Left lobe of liver (tissue), 2 donors: ENCODE measurements around the gene ADM2. TPM values are rescaled to one million over a fixed set of nuclear protein-coding genes. Genes with fewer than 3 reads are reported as not detected.

Experiments used
- ATAC-seq: fragments of 200-7000 bp; cut with Tn5 transposase; one replicate; pipeline ENCODE4 v1.9.1; 2020; ENCODE audit warnings: mild to moderate bottlenecking, moderate library complexity
- DNase-seq: peaks from one replicate; pipeline ENCODE4 v3.0.0-alpha.2; 2020; ENCODE audit warnings: low spot score
- total RNA-seq: library from RNA; stranded (reverse); gene quantifications from one replicate; pipeline ENCODE4 v1.2.1, GENCODE V29; 2021
- donor health status: DM: no; HTN: no; CAD: no; lungs with moderate emphysema.
- donor health status: DM: no; HTN: yes; CAD: no.

ADM2 gene
- total RNA-seq, 1 donor from 2014 or later, result 1.3 TPM

DNA sequence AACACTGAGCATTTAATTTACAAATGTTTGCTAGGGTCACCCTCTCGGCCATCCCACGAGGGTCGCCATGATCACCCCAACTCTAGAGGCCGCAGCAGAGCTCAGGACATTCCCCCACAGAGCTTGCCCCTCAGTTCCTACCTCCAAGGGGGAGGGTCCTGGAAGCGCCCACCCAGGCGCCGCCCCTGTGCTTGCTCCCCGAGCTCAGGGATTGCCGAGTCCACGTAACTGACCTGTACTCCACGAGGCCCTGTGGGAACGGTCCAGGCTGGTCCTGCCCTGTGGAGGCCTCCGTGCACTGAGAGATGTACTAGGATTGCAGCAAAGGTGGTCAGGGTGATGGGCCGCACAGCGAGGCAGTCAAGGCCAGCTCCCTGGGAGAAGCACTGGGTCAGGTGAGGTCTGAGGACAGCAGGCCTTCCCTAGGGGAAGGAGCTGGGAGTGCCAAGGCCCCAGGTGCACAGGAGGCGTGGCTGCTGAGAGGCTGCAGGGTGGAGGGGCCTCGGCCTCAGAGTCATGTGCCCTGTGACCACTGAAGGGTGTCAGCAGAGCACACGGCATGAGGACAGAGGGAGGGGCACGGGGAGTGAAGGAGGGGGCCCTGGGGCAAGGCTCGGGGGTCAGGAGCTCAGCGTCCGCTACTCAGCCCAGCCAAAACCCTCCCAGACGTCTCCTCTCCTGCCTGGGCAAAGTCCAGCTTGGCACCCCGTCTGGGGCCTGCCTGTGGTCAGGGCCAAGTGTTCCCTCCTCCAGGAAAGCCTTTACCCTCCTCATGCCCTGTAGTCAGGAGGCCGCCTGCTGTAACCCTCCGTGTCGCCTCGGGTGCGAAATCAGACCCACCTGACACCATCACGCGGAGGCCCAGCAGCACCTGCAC is 2.9 kb downstream of the ADM2 start:
- DNase-seq (no peak), ATAC-seq (no peak)

DNA sequence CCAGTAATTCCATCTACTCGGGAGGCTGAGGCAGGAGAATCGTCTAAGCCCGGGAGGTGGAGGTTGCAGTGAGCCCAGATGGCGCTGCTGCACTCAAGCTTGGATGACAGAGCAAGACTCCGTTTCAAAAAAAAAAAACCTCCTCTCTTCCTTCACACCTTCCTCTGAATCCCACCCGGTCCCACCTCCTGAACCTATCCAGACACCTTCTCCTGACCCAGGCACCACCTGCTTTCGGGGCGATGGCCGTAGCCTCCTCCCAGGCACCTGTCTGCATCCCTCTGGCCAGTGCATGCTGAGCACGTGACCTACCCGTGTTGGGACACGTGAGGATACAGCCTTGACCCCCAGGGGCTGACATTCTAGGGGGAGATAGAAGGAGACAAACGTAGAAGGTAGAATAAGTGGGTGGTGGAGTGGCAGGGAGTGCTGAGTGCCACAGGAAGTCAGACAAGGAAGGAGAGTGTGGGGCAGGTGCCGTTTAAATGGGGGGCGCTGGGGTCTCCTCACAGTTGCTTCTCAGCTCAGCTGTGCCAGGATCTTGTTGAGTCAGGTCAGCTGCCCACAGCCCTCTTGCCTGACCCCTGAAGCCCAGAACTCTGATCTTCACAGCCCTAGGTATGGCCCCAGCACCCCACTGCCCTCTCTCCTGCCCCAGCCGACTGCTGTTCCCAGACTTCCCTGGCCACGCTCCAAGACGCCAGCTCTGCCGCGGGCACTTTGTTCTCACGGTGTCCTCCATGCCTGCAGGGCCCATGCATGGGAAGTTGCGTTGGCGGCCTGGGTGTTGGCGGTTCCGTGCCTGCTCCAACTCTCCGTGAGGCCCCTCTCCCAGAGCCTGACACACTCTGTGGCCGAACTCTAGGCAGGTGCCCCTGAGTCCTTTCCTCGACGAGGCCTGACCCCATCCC is 4.1 kb downstream of the ADM2 start:
- DNase-seq (peak; percentile 78), ATAC-seq (peak; percentile 69)

DNA sequence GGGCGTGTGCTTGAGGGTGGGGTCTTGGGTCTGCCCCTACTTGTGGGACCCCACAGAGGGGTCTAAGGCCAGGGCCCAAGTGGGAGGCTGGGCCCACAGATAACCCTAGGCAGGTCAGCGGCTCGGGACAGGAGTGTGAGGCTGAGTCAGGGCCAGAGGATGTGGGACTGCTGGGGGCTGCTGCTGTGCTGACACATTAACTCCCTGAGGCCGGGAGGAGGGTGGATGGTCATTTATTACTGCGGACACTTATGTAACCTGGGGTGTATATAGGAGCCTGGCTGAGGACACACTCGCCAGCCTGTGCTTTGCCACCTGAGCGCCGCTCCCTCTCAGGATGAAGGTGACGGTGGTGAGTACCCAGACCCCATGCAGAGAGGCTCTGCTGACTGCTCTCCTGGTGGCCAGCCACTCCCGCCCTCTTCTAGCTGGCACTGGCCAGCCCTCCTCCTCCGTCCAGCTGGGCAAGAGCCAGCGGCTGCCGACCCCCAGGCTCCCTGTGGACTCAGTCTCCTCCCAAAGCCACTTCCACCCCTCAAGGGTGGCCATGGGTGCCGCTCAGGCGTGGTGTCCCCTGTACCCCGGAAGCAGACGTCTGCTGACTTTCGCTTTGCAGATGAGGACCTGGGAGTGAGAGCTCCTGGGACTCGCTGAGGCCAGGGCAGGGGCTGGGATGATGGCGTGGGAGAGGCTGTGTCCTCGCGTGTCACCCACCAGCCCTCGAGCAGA is 5.4 kb downstream of the ADM2 start, which contains the start of gene MIOX:
TSS of gene MIOX (plus strand) at position 299 of the 729 bp plus-strand sequence. CDS start at position 338, 39 bp downstream.
- ATAC-seq (no peak), DNase-seq (no peak)

DNA sequence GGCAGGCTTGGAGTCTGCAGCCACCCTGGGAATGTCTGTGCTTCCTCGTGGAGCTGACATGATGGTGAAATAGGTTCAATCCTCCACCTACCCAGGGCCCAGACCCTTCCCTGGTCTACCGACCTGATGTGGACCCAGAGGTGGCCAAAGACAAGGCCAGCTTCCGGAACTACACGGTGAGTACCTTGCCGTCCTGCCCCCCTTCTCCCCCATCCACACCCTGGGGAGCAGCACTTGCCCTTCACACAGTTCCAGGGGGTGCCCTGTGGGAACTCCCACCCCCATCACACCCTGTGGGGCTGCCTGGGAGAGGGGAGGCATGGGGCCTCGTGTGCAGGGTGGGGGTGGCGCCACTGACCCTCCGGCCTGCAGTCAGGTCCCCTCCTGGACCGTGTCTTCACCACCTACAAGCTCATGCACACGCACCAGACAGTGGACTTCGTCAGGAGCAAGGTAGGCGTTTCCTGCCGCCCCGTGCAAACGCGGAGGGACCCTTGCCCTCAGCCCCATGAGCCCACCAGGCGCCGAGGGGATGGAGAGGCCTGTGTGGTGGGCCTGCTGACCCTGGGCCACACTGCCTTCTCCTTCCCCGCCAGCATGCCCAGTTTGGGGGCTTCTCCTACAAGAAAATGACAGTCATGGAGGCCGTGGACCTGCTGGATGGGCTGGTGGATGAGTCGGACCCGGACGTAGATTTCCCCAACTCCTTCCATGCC is 6.1 kb downstream of the ADM2 start:
- ATAC-seq, result no peak
- DNase-seq, result no peak

DNA sequence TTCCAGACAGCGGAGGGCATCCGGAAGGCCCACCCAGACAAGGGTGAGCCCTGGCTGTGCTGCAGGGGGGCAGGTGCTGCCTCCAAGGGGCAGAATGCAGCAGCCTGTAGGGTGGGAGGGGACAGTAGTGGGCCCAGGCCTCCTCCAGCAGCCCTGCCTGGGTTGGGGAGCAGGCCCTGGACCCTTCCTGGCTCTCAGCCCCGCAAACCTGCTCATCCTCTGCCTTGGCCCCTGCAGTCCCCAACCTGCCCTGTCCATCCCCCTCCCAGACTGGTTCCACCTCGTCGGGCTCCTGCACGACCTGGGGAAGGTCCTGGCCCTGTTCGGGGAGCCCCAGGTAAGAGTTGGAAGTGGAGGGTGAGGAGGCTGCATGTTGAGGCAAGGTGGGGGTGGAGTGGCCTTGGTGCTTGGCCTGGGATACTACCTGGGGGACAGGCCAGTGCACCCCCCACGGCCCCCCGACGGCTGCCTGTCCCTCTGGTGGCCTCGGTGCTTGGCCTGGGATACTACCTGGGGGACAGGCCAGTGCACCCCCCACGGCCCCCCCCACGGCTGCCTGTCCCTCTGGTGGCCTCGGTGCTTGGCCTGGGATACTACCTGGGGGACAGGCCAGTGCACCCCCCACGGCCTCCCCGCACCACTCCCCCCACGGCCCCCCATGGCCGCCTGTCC is 6.8 kb downstream of the ADM2 start:
- no peak for DNase-seq
- ATAC-seq, result no peak

DNA sequence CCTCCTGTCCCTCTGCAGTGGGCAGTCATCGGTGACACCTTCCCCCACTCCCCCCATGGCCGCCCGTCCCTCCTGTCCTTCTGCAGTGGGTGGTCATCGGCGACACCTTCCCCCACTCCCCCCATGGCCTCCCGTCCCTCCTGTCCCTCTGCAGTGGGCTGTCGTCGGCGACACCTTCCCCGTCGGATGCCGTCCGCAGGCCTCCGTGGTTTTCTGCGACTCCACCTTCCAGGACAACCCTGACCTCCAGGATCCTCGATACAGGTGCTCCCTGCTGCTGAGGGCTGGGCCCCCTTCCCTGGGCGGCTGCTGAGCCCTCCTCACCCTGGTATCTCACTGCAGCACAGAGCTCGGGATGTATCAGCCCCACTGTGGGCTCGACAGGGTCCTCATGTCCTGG is 7.5 kb downstream of the ADM2 start:
- no peak for DNase-seq

DNA sequence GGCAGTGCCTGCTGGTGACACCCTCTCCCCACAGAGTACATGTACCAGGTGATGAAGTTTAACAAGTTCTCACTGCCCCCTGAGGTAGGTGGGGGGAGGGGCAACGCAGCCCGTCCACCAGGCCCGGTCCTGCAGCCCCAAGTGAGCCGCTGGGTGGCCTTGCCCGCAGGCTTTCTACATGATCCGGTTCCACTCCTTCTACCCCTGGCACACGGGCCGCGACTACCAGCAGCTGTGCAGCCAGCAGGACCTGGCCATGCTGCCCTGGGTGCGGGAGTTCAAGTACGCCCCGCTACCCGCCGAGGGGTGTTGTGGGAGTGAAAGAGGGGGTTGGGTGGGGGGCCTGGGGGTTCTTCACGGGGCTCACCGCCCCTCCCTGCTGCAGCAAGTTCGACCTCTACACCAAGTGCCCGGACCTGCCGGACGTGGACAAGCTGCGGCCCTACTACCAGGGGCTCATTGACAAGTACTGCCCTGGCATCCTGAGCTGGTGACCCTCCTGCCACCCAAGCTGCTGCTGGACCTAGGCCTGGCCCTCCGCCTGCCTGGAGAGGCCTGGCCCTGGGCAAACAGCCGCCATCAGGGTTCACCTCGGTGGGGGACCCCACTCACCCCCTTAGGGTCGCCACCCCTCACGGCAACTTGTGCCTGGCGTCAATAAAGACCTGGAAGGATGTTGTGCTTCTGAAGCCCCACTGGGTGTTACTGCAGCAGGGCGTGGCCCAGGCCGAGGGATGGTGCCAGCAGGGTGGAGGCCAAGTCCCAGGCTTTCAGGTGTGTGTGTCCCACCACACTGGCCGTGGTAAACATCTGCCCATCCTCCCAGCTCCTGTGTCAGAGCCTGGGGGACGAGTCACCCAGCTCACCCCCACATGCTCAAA is 8.3 kb downstream of the ADM2 start:
- ATAC-seq (no peak), DNase-seq (no peak)

More for the DNA sequence above, 7.5 kb downstream of the ADM2 start:
- no peak for ATAC-seq

DNA sequence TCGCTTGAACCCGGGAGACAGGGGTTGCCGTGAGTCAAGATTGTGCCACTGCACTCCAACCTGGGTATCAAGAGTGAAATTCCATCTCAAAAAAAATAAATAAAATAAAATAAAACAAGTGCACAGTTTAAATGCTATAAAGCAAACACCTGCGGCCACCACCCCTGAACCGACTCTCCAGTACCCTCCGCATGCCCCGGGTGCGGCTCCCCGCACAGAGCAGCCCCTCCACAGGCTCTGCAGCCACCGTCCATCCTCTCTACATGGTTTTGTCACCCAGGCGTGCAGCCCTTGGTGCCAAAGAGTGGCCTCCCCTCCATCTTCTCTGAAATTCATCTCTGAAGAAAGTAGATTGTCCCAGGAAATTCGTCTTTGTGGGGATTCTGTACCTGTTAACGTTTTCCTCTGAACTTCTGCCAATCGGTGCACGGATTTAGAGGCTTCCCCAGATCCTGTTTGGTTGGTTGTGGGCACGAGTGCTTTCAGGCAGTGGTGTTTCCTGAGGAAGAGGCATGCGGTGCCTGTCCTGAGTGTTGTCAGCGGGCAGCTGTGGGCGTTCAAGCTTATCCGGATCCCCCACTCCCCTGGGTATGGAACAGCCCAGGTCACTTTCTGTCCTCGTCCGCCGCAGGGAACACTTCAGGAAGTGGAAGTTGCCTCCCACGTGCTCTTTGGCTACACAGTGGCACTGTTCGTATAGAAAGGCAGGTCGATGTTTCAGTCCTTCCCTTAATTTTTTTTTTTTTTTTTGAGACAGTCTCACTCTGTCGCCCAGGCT is 9.4 kb downstream of the ADM2 start:
- ATAC-seq, result no peak
- DNase-seq, result no peak

DNA sequence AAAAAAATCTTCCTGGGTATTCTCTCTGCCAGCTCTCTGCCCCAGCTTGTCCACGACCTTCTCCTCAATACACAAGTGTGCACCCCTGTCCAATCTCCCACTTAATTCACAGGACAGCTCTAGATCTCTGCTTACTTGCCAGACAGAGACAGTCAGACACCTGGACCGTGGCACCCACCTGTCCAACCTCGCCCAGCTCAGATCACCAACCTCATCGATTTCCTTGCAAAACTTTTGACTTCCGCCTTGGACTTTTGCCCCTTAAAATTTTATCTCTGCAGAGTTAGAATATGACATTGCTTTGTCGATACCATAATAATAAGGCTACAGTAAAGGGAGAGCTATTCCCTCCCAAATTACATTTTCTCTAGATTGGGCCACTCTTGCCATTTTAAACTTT is 15.8 kb downstream of the ADM2 start:
- ATAC-seq (no peak), DNase-seq (no peak)

DNA sequence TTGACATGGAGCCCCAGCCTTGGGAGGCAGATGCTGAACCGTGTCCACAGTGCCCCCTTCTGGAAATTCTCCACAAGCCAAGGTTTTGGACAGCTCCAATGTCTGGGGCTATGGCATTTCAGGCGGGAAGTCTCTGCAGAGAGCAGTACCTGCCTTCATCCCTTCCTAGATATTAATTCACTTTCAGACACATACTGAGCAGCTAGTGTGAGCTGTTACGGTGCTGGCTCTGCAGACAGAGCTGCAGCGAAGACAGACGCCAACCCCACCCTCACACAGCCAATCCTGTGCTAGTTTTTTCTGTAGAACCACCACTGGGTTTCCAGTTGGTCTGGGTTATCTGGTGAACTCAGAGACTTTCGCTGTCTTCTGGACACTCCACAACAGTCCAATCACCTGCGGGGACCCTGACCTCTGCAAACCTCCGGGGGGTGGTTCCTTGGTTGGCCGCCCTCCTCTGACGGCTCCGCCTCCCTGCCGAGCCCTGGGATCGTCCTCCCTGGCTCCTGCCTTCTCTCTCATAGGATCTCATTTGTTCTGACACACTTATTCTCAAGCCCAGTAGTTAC is 17.1 kb downstream of the ADM2 start:
- ATAC-seq (peak; percentile 94), DNase-seq (peak; percentile 84)

DNA sequence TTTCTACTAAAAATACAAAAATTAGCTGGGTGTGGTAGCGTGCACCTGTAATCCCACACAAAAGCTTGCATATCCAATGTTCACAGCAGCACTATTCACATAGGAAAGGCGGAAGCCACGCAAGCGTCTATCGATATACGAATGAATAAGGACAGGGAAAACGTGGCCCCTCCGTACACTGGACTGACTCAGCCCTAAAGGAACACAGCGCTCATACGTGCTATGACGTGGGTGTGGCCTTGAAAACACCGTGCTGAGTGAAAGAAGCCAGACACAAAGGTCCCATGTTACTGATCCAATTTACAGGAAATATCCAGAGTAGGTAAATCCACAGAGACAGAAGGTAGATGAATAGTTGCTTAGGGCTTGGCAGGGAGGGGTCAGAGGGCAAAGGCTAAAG is 19.1 kb downstream of the ADM2 start:
- no peak for DNase-seq
- no peak for ATAC-seq

DNA sequence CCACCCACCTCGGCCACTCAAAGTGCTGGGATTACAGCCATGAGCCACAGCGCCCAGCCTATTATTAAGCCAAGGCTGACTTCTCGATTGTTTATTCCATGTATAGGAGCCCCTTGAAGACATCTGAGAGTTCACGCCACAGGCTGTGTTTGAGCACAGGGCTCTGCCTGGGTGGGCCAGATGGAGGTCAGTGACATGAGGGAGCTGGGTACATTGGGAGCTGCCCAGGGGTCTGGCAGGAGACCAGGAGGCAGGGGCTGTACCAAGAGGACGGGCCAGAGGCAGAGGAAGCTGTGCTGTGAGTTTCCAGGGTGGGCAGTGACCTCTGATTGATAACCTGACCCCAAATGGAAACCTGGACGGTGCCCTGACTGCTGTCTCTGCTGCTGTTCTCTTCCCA is 20.8 kb downstream of the ADM2 start:
- no peak for ATAC-seq
- DNase-seq, result no peak

DNA sequence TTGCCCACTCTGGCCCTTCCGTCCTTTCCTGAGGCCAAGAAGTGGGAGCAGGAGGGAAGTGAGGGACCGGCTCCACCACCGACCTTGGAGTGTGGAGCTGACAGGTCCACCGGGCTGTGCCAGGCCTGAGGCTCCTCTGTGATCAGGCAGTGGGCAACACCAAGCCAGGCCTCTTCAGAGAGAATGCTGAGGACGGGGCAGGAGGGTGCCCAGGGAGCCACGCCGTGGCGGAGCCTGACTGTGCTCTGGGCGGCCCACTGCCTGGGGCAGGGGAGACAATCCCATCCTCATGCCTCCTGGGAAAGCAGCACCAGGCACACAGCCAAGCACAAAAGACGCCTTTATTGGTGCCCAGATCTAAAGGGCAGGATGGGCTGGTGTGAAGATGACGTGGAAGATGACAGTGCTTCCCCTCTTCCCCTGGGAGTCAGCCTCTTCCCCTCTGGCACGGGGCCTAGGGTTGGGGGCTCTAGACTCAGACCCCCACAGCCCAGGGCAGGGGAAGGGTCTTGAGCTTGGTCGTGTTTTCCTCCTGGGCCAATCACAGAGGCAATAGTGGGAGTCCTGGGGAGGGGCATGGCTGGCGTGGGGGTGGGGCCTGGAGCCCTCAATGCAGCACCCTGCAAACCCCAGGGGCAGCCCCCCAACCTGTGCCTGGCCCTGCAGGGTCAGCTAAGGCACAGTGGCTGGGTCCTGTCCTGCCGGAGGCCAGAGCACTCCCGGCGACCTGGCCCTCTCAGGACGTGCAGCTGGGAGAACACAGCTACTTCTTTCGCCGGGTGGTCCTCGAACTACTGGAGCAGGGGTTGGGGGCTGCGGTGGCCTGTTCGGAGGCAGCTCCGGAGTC is 21.5 kb downstream of the ADM2 start:
- DNase-seq (no peak), ATAC-seq (no peak)

DNA sequence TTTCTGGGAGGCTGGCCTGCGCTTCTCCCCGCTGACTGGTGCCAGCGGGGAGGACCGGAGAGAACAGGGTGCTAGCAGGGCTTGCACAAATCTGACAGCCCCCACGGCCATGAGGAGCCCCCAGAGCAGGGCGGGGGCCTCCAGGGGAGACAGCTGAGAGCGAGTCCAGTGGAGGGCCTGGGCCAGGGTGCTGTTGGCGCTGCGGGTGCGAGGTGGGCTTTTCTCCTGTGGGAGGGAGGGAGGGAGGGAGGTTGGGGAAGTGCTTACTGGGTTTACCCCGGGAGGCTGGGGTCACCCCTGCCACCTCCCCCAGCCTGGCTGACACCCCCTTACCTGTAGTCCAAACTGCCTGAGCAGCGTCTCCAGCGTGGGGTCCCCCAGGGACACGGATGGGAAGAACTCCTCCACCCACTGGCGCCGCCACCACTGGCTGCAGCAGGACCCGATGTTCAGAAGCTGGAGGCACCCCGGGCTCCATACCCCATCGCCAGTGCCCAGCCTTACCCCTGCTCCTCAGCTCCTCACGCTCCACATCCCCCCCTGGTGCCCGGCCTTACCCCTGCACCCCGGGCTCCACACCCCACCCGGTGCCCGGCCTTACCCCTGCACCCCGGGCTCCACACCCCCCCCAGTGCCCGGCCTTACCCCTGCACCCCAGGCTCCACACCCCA is 22.3 kb downstream of the ADM2 start:
- no peak for ATAC-seq

DNA sequence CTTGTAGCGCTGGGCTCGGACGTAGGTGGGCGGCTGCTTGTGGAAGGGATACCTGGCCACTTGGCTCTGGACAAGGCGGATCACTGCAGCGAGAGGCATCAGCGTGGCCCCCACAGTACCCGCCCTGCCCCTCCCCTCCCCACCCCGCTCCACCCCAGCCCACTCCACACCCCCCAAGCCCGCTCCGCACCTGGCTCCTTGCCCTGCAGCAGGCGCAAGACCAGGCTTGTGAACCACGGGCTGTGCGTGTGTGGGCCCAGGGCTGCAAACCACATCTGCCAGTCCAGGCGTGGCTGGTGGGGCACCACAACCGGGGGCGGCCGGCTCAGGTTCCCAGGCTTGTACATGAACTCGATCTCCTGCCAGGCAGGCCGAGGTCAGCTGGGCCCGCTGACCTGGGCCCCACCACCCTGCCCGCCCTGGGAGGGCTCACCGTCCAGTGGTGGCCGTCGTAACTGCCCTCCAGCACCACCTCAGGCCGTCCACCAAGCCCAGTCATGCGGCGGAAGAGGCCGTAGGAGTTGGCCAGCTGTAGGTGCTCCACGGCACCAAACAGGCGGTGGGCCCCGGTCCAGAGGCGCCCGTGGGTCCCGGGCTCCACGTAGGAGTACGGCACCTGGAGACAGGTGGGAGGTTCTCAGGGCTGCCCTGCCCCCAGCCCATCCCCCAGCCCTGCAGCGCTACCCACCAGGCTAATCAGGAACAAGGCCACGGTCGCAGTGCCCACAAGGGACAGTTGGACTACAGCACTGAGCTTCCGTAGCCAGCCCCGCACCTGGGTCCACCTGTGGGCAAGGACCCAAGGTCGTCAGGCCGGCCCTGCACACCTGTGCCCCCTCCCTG is 23.2 kb downstream of the ADM2 start:
- ATAC-seq (no peak), DNase-seq (no peak)

More for the DNA sequence above, 22.3 kb downstream of the ADM2 start:
- DNase-seq, result no peak
